OCI-M2 (cell line): ENCODE results near the gene LETM1.
"Not testable (repeated sequence)": the region's sequence is repeated elsewhere in the genome, so short reads cannot be mapped to it uniquely, and the experiment has no call there.

Source experiments
- DNase-seq: peaks from one replicate; lab custom pipeline; 2025; ENCODE audit not compliant: unreplicated experiment; lab: John Stamatoyannopoulos, UW

Gene LETM1

GRCh38 chr4:1852904-1853623 lies 2.9 kb downstream of the LETM1 start:
- DNase-seq, result no peak

GRCh38 chr4:1851575-1852410 lies 4.2 kb downstream of the LETM1 start:
- DNase-seq, result no peak

GRCh38 chr4:1851160-1851559 lies 4.8 kb downstream of the LETM1 start:
- DNase-seq, result no peak

- no peak for DNase-seq
These were observed 5.7 kb downstream of the LETM1 start for GRCh38 chr4:1850276-1850675.

- no peak for DNase-seq
These were observed 9.4 kb downstream of the LETM1 start for GRCh38 chr4:1846580-1846979.

GRCh38 chr4:1844618-1845017 lies 11.3 kb downstream of the LETM1 start:
- not testable (repeated sequence) for DNase-seq

GRCh38 chr4:1843852-1844251 lies 12.1 kb downstream of the LETM1 start:
- DNase-seq, result no peak

GRCh38 chr4:1842993-1843448 lies 12.9 kb downstream of the LETM1 start:
- no peak for DNase-seq

- DNase-seq, result no peak
These were observed 13.5 kb downstream of the LETM1 start for GRCh38 chr4:1842339-1842895.

- DNase-seq, result no peak
These were observed 14.1 kb downstream of the LETM1 start for GRCh38 chr4:1841887-1842210.

- no peak for DNase-seq
These were observed 14.6 kb downstream of the LETM1 start for GRCh38 chr4:1841201-1841886.

- DNase-seq, result no peak
These were observed 16.7 kb downstream of the LETM1 start for GRCh38 chr4:1839282-1839681.

GRCh38 chr4:1837069-1837468 lies 18.9 kb downstream of the LETM1 start:
- DNase-seq, result no peak

- no peak for DNase-seq
These were observed 19.3 kb downstream of the LETM1 start for GRCh38 chr4:1836650-1837049.

- DNase-seq, result not testable (repeated sequence)
These were observed 20.1 kb downstream of the LETM1 start for GRCh38 chr4:1835836-1836235.

- no peak for DNase-seq
These were observed 21.7 kb downstream of the LETM1 start for GRCh38 chr4:1834047-1834775.

GRCh38 chr4:1833307-1834046 lies 22.5 kb downstream of the LETM1 start:
- no peak for DNase-seq

GRCh38 chr4:1832690-1833089 lies 23.3 kb downstream of the LETM1 start:
- DNase-seq, result no peak

GRCh38 chr4:1831331-1831730 lies 24.6 kb downstream of the LETM1 start:
- no peak for DNase-seq

- no peak for DNase-seq
These were observed 25.2 kb downstream of the LETM1 start for GRCh38 chr4:1830642-1831228.
